Mononuclear cell (primary cell): ENCODE data around the gene TRAF3. TPM values are rescaled to one million over a fixed set of nuclear protein-coding genes. Genes with fewer than 3 reads are reported as not detected.

ENCODE experiments used
- H3K27me3 ChIP-seq: 2 replicates; pipeline ENCODE4 v1.6.0; 2011; ENCODE audit warnings: low read length, control low read depth; ENCODE audit not compliant: insufficient read depth
- H3K4me1 ChIP-seq: 2 replicates; pipeline ENCODE4 v1.5.1; 2011; ENCODE audit warnings: mild to moderate bottlenecking, low read length, control low read depth; ENCODE audit not compliant: insufficient read depth
- H3K4me3 ChIP-seq: 2 replicates; pipeline ENCODE4 v1.5.1; 2011; ENCODE audit warnings: mild to moderate bottlenecking, low read length, moderate library complexity
- H3K9me3 ChIP-seq: 2 replicates; pipeline ENCODE4 v1.5.1; 2011; ENCODE audit warnings: low read depth, mild to moderate bottlenecking, control low read depth, low read length
- total RNA-seq: library from RNA; depleted of rRNA; stranded (reverse); fragments of >200 nt; gene quantifications from one replicate; pipeline ENCODE4 v1.2.3, GENCODE V29; 2012

TRAF3 gene
- total RNA-seq, 1 donor = 42.4 TPM

- no peaks in the 10 kb centered on the region for H3K27me3 ChIP-seq
- H3K4me1 ChIP-seq = no peaks in the 10 kb centered on the region
- H3K9me3 ChIP-seq = no peaks in the 10 kb centered on the region
- no peak overlapping the region for H3K4me3 ChIP-seq
These were observed 132.7 kb downstream of the TRAF3 start for GRCh38 chr14:102909911-102910310.

GRCh38 chr14:102910442-102910841 lies 133.2 kb downstream of the TRAF3 start:
- Histone ChIP-seq H3K4me1 (no peaks in the 10 kb centered on the region), H3K4me3 (no peak overlapping the region), H3K27me3 (no peaks in the 10 kb centered on the region), H3K9me3 (no peaks in the 10 kb centered on the region)

GRCh38 chr14:102911541-102911951 lies 134.3 kb downstream of the TRAF3 start:
- Histone ChIP-seq H3K9me3 (no peaks in the 10 kb centered on the region), H3K4me3 (no peak overlapping the region), H3K27me3 (no peaks in the 10 kb centered on the region), H3K4me1 (peaks cover 4% of the 10 kb centered on the region)

DNA sequence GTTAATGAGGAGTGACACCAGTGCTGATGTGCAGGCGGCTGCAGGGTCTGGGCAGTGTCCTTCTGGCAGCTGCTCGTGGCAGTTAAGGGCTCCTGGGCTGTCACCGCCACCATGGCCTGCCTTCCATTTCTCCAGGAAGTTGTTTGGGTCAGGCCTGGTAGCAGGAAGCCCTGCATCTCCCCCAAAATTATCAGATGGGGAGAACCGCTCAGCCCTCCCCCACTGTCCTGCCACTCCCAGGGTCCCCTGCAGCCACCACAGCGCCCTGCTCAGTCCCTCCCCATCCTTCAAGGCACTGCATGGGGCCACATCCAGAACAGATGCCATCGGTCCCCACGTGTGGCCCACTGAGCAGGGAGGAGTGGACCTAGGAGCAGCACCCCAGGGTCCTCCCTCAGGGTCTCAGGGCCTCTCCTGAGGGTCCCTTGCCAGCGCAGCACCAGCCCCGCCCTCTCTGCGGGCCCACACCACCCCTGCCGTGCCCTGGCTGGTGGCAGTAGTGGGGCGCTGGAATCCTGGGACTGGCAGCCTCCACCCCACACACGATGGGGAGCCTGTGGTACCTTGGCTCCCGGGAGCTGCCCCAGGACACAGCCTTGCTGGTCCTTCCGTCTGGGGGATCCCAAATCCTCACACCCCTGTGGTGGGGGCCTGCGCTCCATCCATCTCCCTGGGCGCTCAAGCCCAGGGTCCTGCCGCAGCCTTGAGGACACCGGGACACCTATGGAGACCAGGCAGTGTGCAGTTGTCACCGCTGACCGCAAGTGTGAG lies 134.9 kb downstream of the TRAF3 start:
- Histone ChIP-seq H3K4me1 (peaks cover 5% of the 10 kb centered on the region), H3K9me3 (no peaks in the 10 kb centered on the region), H3K27me3 (no peaks in the 10 kb centered on the region), H3K4me3 (no peak overlapping the region)

- Histone ChIP-seq H3K4me1 (peaks cover 5% of the 10 kb centered on the region), H3K27me3 (no peaks in the 10 kb centered on the region), H3K9me3 (no peaks in the 10 kb centered on the region), H3K4me3 (no peak overlapping the region)
These were observed 136.3 kb downstream of the TRAF3 start for GRCh38 chr14:102913341-102914211.

DNA sequence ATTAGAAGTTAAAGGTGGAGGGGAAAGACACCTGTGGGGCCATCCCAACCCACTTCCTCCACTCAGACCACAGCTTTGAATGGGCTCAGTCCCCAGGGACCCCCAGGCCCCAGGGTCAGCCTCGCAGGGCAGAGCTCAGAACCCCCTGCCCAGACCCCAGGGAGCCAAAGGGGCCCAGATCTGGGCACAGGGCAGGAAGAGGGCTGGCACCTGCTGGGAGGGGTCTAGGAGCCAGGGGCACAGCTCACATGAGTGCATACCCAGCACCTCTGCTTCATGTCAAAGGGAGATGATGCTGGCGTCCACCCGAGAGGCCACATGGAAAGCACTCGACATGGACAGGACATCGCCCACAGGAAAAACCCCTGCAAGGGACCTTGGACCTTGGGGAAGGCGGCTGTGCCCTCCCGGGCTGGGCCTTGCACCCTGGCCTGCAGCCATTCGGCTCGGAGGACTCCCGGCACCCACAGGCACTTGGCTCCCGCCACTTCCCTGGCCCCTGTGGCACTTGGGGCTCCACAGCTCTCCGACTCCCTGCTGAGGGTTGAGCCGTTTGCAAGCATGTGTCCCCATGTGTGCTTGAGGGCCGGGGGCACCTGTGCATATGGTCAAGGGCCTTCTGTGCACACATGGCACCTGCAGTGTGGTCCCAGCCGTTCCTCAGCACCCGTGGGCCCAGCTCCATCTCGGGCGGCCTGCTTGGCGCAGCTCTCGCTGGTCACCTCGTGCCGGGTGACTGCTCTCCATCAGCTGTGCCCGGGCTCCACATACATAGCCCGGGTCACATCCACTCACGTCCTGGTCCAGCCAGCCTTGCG lies 137.4 kb downstream of the TRAF3 start:
- H3K9me3 ChIP-seq = no peaks in the 10 kb centered on the region
- no peaks in the 10 kb centered on the region for H3K27me3 ChIP-seq
- H3K4me1 ChIP-seq = peaks cover 5% of the 10 kb centered on the region
- H3K4me3 ChIP-seq = no peak overlapping the region

DNA sequence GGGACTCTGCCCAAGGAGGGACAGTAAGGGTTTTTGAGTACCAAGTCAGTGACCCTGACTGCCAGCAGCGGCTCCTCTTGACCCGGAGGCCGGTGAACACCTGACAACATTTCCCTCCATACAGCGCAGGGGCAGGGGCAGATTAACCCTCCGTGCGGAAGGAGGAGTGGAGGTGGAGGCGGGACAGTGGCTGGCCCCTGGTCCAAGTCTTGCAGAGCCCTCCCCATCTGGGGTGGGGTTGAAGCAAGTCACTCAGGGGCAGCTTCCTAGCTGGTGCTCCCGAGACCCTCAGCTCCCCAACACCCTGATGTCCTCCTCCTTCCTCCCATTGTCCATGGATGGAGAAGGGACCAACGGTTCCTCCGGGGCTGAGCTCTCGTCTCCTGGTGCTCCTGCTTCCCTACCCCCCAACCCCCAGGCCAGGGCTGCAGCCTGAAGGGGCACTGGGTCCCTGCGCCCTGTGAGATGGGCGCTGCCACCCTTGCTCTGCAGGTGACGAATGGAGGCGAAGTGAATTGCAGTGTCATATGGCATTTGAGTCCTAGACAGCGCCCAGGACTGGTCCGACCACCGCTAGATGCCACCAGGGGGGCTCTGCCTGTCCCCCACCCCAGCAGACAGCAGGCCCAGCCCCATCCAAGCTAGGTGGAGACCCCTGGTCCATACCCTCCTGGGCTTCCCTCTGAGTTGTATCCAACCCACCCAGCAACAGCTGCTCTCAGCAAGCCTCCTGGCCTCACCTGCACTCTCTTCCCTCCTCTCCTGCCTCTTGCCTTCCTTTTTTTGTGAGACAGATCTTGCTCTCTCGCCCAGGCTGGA lies 138.3 kb downstream of the TRAF3 start:
- peaks cover 5% of the 10 kb centered on the region for H3K4me1 ChIP-seq
- no peaks in the 10 kb centered on the region for H3K27me3 ChIP-seq
- H3K9me3 ChIP-seq = no peaks in the 10 kb centered on the region

DNA sequence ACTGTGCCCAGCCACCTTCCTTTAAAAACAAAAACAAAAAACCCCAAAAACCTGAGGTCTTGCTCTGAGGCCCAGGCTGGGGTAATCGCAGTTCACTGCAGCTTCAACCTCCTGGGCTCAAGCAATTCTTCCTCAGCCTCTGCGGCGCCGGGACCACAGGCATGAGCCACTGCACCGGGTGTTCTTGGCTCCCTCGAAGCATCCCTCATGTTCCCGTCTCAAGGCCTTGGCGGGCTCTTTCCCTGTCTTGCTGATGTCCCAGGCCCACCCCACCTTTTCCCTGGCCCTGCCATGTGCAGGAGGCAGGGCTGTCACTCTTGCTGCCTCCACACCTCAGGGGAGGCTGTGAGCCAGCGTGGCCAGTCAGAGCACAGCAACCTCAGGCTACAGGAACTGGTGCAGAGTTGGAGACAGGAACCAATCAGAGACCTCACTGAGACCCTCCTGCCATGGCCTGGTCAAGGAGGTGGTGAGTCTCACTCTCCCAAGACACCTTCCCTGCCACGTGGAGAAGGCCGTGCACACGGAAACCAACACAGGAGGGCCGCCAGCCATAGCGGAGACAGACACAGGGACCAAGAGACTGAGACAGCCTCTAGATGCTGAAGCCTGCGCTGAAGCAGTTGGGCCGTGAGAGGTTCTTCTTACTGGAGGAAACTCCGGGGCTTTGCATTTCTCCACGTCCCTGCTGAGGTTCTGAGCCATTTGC lies 139.3 kb downstream of the TRAF3 start:
- no peaks in the 10 kb centered on the region for H3K27me3 ChIP-seq
- no peaks in the 10 kb centered on the region for H3K9me3 ChIP-seq

More for the DNA sequence above, 138.3 kb downstream of the TRAF3 start:
- H3K4me3 ChIP-seq = no peak overlapping the region

GRCh38 chr14:102917056-102917385 lies 139.8 kb downstream of the TRAF3 start:
- H3K27me3 ChIP-seq = peaks cover under 1% of the 10 kb centered on the region
- H3K4me1 ChIP-seq = peaks cover 5% of the 10 kb centered on the region
- no peaks in the 10 kb centered on the region for H3K9me3 ChIP-seq
- H3K4me3 ChIP-seq = no peak overlapping the region

More for the DNA sequence above, 139.3 kb downstream of the TRAF3 start:
- Histone ChIP-seq H3K4me3 (no peak overlapping the region), H3K4me1 (peaks cover 5% of the 10 kb centered on the region)

- H3K27me3 ChIP-seq = peaks cover 6% of the 10 kb centered on the region
- H3K9me3 ChIP-seq = no peaks in the 10 kb centered on the region
- H3K4me1 ChIP-seq = peaks cover 5% of the 10 kb centered on the region
- H3K4me3 ChIP-seq = no peak overlapping the region
These were observed 140.4 kb downstream of the TRAF3 start for GRCh38 chr14:102917469-102918211.

GRCh38 chr14:102918438-102918837 lies 141.2 kb downstream of the TRAF3 start:
- Histone ChIP-seq H3K4me1 (peaks cover 13% of the 10 kb centered on the region), H3K27me3 (peaks cover 14% of the 10 kb centered on the region), H3K4me3 (no peak overlapping the region), H3K9me3 (no peaks in the 10 kb centered on the region)

DNA sequence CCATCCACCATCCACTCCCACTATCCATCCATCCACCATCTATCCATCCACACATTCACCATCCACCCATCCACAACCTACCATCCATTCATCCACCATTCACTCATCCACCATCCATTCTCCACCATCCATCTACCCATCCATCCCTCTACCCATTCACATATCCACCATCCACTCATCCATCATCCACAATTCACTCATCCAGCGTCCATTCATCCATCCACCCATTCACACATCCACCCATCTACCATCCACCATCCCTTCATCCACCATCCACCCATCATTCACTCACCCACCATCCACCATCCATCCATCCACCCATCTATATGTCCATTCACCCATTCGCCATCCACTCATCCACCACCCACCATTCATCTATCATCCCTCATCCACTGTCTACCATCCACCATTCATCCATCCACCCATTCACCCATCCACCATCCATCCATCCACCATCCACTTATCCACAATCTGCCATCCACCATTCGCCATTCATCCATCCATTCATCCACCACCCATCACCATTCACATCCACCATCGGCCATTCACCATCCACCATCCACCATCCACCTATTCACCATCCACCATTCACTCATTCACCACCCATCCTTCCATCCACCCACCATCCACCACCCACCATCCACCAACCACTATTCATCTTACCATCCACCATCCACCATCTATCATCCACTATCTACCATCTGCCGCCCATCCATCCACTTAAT lies 143.2 kb downstream of the TRAF3 start:
- Histone ChIP-seq H3K4me1 (peaks cover 19% of the 10 kb centered on the region), H3K9me3 (no peaks in the 10 kb centered on the region), H3K4me3 (no peak overlapping the region), H3K27me3 (peaks cover 29% of the 10 kb centered on the region)

DNA sequence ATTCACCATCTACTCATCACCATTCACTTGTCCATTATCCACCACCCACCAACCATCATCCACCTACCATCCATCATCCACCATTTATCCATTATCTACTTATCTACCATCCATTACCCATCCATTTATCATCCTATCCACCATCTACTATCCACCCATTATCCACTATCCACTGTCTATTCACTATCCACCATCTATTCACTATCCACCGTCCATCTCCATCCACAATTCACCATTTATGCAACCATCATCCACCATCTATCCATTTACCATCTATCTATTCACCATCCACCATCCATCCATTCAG lies 143.7 kb downstream of the TRAF3 start:
- Histone ChIP-seq H3K4me1 (peaks cover 19% of the 10 kb centered on the region), H3K4me3 (no peak overlapping the region), H3K27me3 (peaks cover 31% of the 10 kb centered on the region), H3K9me3 (no peaks in the 10 kb centered on the region)
